Kidney (tissue), 14 donors: ENCODE measurements around the gene MEIKIN. TPM values are rescaled to one million over a fixed set of nuclear protein-coding genes. Genes with fewer than 3 reads are reported as not detected.

ENCODE experiments used
- DNase-seq, 5 donors: peaks; one replicate each; pipeline ENCODE4 v3.0.0-alpha.2; 2013 to 2020
- FAIRE-seq: peaks from 2 replicates; lab custom pipeline; 2012; peaks lifted over from hg19 to GRCh38; lab: Jason Lieb, UNC
- H3K27ac ChIP-seq, 2 donors: one replicate each; pipeline ENCODE4 v1.7.0; 2013; ENCODE audit warnings: low read depth in 2 of 2, low read length in 2 of 2, inconsistent platforms in 1 of 2
- H3K27me3 ChIP-seq: one replicate; pipeline ENCODE4 v1.7.1; 2013; ENCODE audit warnings: low read length, inconsistent platforms; ENCODE audit not compliant: control insufficient read depth, insufficient read depth
- H3K36me3 ChIP-seq, 3 donors: one replicate each; pipeline versions ENCODE4 v1.7.0 to v1.7.1; 2013; ENCODE audit warnings: low read length in 3 of 3, control low read depth in 1 of 3, inconsistent platforms in 1 of 3; ENCODE audit not compliant: insufficient read depth in 3 of 3, control insufficient read depth in 2 of 3
- H3K4me1 ChIP-seq, 3 donors: one replicate each; pipeline versions ENCODE4 v1.7.0 to v1.7.1; 2013; ENCODE audit warnings: low read length in 3 of 3, inconsistent platforms in 1 of 3, low read depth in 1 of 3; ENCODE audit not compliant: control insufficient read depth in 2 of 3, insufficient read depth in 2 of 3
- H3K4me3 ChIP-seq, 3 donors: one replicate each; pipeline versions ENCODE4 v1.7.0 to v1.8.1; 2013; ENCODE audit warnings: low read length in 3 of 3, control low read depth in 1 of 3, inconsistent platforms in 1 of 3
- H3K9ac ChIP-seq, 3 donors: one replicate each; pipeline versions ENCODE4 v1.7.0 to v1.7.1; 2013; ENCODE audit warnings: low read length in 3 of 3, control low read depth in 1 of 3, inconsistent platforms in 1 of 3
- H3K9me3 ChIP-seq, 3 donors: one replicate each; pipeline versions ENCODE4 v1.7.0 to v1.7.1; 2013; ENCODE audit warnings: low read length in 3 of 3, control low read depth in 1 of 3, inconsistent platforms in 1 of 3; ENCODE audit not compliant: control insufficient read depth in 2 of 3, insufficient read depth in 1 of 3
- intact Hi-C: fragments of 100-400 bp; cut with DNase I; formaldehyde crosslinking; loops from one replicate; pipeline ENCODE4 v1.11.1; 2022
- polyA plus RNA-seq: library from polyadenylated mRNA; stranded (reverse); fragments of 350-450 nt; fragmentation: Illumina TruSeq; extraction: RNeasy Lipid Tissue Mini Kit (QIAGEN cat#74804); gene quantifications from one replicate; pipeline ENCODE4 v1.2.3, GENCODE V29; 2014; ENCODE audit warnings: low read depth, low replicate concordance; ENCODE audit not compliant: insufficient read depth
- total RNA-seq: library from RNA; stranded (reverse); fragmentation: NEBNext Ultra II Directional; extraction: Animal tissue kit (Norgen Biotek cat#: 25700); gene quantifications from one replicate; pipeline ENCODE4 v1.2.1, GENCODE V29; 2021
- TF ChIP-seq, protein P1 (sequence below): IDR thresholded peaks from 3 replicates; pipeline ENCODE4 v1.5.1; 2012; ENCODE audit warnings: mild to moderate bottlenecking, moderate library complexity, borderline replicate concordance; ENCODE audit not compliant: insufficient read depth; ENCODE audit errors: extremely low read depth
- donor health status: control.
- donor health status: control.
- donor health status: control.
- donor health status: control.
- donor health status: control.
- donor health status: DM: yes; HTN: yes; CAD: no.
- donor health status: Normal renal cell carcinoma (clear cell type).

Gene MEIKIN
- total and polyA plus RNA-seq, 2 donors from 2014 or later, result 0.63 TPM; not detected in 1

GRCh38 chr5:131993676-131994075, 48.2 kb upstream of the MEIKIN start:
- Histone ChIP-seq H3K4me3 (no peak overlapping the region), H3K9me3 (no peaks in the 10 kb centered on the region), H3K9ac (no peak overlapping the region), H3K36me3 (no peaks in the 10 kb centered on the region), H3K27ac (no peak overlapping the region), H3K27me3 (no peaks in the 10 kb centered on the region), H3K4me1 (no peaks in the 10 kb centered on the region)
- TF ChIP-seq, protein P1, sequence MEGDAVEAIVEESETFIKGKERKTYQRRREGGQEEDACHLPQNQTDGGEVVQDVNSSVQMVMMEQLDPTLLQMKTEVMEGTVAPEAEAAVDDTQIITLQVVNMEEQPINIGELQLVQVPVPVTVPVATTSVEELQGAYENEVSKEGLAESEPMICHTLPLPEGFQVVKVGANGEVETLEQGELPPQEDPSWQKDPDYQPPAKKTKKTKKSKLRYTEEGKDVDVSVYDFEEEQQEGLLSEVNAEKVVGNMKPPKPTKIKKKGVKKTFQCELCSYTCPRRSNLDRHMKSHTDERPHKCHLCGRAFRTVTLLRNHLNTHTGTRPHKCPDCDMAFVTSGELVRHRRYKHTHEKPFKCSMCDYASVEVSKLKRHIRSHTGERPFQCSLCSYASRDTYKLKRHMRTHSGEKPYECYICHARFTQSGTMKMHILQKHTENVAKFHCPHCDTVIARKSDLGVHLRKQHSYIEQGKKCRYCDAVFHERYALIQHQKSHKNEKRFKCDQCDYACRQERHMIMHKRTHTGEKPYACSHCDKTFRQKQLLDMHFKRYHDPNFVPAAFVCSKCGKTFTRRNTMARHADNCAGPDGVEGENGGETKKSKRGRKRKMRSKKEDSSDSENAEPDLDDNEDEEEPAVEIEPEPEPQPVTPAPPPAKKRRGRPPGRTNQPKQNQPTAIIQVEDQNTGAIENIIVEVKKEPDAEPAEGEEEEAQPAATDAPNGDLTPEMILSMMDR, result no peak
- peak in 1 of 5 donors; percentile 32 for DNase-seq
- no peak for FAIRE-seq
- intact Hi-C loops, result no loop called here

- Histone ChIP-seq H3K4me3 (no peak overlapping the region), H3K27me3 (no peaks in the 10 kb centered on the region), H3K9ac (no peak overlapping the region), H3K9me3 (no peaks in the 10 kb centered on the region), H3K4me1 (no peaks in the 10 kb centered on the region), H3K36me3 (no peaks in the 10 kb centered on the region), H3K27ac (no peak overlapping the region)
- TF ChIP-seq, protein P1, result no peak
- DNase-seq (no peak), FAIRE-seq (no peak)
- intact Hi-C loops, result no loop called here
These were observed 46.9 kb upstream of the MEIKIN start for GRCh38 chr5:131992370-131992769.

- H3K9ac ChIP-seq, result no peak overlapping the region
- no peaks in the 10 kb centered on the region for H3K36me3 ChIP-seq
- DNase-seq, result peak in 1 of 5 donors; percentile 24
- H3K4me1 ChIP-seq, result no peaks in the 10 kb centered on the region
- H3K27ac ChIP-seq, result no peak overlapping the region
- no peak for FAIRE-seq
- TF ChIP-seq, protein P1, result no peak
- no peaks in the 10 kb centered on the region for H3K9me3 ChIP-seq
- no peak overlapping the region for H3K4me3 ChIP-seq
- intact Hi-C loops, result no loop called here
- H3K27me3 ChIP-seq, result no peaks in the 10 kb centered on the region
These were observed 46.3 kb upstream of the MEIKIN start for GRCh38 chr5:131991593-131992324.
